ENCODE measurements around the gene MBD1. TPM values are rescaled to one million over a fixed set of nuclear protein-coding genes. Genes with fewer than 3 reads are reported as not detected.

MBD1 gene
- total RNA-seq, result 10 to 100 TPM; 78.2 to 86.8 TPM

GRCh38 chr18:50281295-50281971 is at the start of gene MBD1:
Gene MBD1 (minus strand): TSS chr18:50281523. CDS start chr18:50279992, 1,531 bp downstream.

GRCh38 chr18:50287441-50288347 is 6.4 kb upstream of the MBD1 start, which contains the start of gene CXXC1:
Gene CXXC1 (minus strand): TSS chr18:50287692. CDS start chr18:50287589, 103 bp downstream.

GRCh38 chr18:50266248-50266704 is 15.0 kb downstream of the MBD1 start, which contains the start of gene CFAP53:
Gene CFAP53 (minus strand): TSS chr18:50266495. CDS start chr18:50266404, 91 bp downstream.

Other genes starting within 250 kb of the MBD1 start
- gene MYO5B, start 86.4 kb downstream of the MBD1 start, total RNA-seq, result not detected
- under 1 TPM; 0.36 to 0.45 TPM for gene CFAP53, start 15.0 kb downstream of the MBD1 start, total RNA-seq
- 100 to 1,000 TPM; 114 to 117 TPM for gene CXXC1, start 6.2 kb upstream of the MBD1 start, total RNA-seq
- gene SKA1, start 93.5 kb upstream of the MBD1 start, total RNA-seq, result 10 to 100 TPM; 27.2 to 27.6 TPM